H9 (cell line): ENCODE measurements around the gene DAZAP1. TPM values are rescaled to one million over a fixed set of nuclear protein-coding genes. Genes with fewer than 3 reads are reported as not detected.

ENCODE experiments used
- DNase-seq: peaks from one replicate; pipeline ENCODE4 v3.0.0-alpha.2; 2017
- H2AFZ ChIP-seq: one replicate; pipeline ENCODE4 v1.6.1; 2013; ENCODE audit warnings: mild to moderate bottlenecking, low read length, control low read depth, moderate library complexity
- H2AK5ac ChIP-seq: 2 replicates; pipeline ENCODE4 v1.6.1; 2013; ENCODE audit warnings: low read length, control low read depth, mixed read lengths; ENCODE audit not compliant: insufficient read length
- H2BK120ac ChIP-seq: one replicate; pipeline ENCODE4 v1.6.1; 2013; ENCODE audit warnings: low read depth, mild to moderate bottlenecking, low read length, control low read depth, inconsistent platforms; ENCODE audit not compliant: poor library complexity, severe bottlenecking
- H2BK12ac ChIP-seq: 2 replicates; pipeline ENCODE4 v1.6.1; 2013; ENCODE audit warnings: low read length, control low read depth, mixed read lengths, low read depth; ENCODE audit not compliant: insufficient read length
- H2BK15ac ChIP-seq: 2 replicates; pipeline ENCODE4 v1.6.1; 2013; ENCODE audit warnings: low read depth, low read length, control low read depth
- H2BK20ac ChIP-seq: one replicate; pipeline ENCODE4 v1.6.1; 2013; ENCODE audit warnings: low read depth, mild to moderate bottlenecking, low read length, control low read depth, inconsistent platforms; ENCODE audit not compliant: poor library complexity, severe bottlenecking
- H2BK5ac ChIP-seq: 2 replicates; pipeline ENCODE4 v1.6.1; 2013; ENCODE audit warnings: low read length, control low read depth, mixed read lengths; ENCODE audit not compliant: insufficient read length
- H3K14ac ChIP-seq: 2 replicates; pipeline ENCODE4 v1.6.1; 2013; ENCODE audit warnings: low read length, control low read depth; ENCODE audit not compliant: insufficient read depth
- H3K18ac ChIP-seq: 2 replicates; pipeline ENCODE4 v1.6.1; 2013; ENCODE audit warnings: low read depth, mild to moderate bottlenecking, mixed read lengths, low read length, control low read depth; ENCODE audit not compliant: insufficient read length
- H3K23ac ChIP-seq: 2 replicates; pipeline ENCODE4 v1.6.1; 2013; ENCODE audit warnings: low read length, control low read depth, mixed read lengths, low read depth; ENCODE audit not compliant: insufficient read length
- H3K23me2 ChIP-seq: 2 replicates; pipeline ENCODE4 v1.6.1; 2013; ENCODE audit warnings: low read depth, mild to moderate bottlenecking, mixed read lengths, low read length, control low read depth; ENCODE audit not compliant: insufficient read length, poor library complexity, severe bottlenecking
- H3K27ac ChIP-seq: 2 replicates; pipeline ENCODE4 v1.5.1; 2013; ENCODE audit warnings: low read length, control low read depth, mixed read lengths, low read depth; ENCODE audit not compliant: insufficient read length
- H3K27me3 ChIP-seq: 2 replicates; pipeline ENCODE4 v1.6.1; 2013; ENCODE audit warnings: low read length, control low read depth, inconsistent platforms; ENCODE audit not compliant: insufficient read depth
- H3K4ac ChIP-seq: 2 replicates; pipeline ENCODE4 v1.6.1; 2013; ENCODE audit warnings: low read depth, mild to moderate bottlenecking, control low read depth, inconsistent platforms, low read length, moderate library complexity
- H3K4me1 ChIP-seq: 2 replicates; pipeline ENCODE4 v1.6.1; 2013; ENCODE audit warnings: low read length, control low read depth, inconsistent platforms; ENCODE audit not compliant: insufficient read depth
- H3K4me2 ChIP-seq: 2 replicates; pipeline ENCODE4 v1.6.1; 2013; ENCODE audit warnings: low read length, control low read depth, mixed read lengths; ENCODE audit not compliant: insufficient read length, insufficient read depth
- H3K56ac ChIP-seq: 2 replicates; pipeline ENCODE4 v1.6.1; 2013; ENCODE audit warnings: low read depth, mild to moderate bottlenecking, mixed read lengths, low read length, control low read depth; ENCODE audit not compliant: insufficient read length
- H3K79me1 ChIP-seq: 2 replicates; pipeline ENCODE4 v1.6.1; 2013; ENCODE audit warnings: low read depth, mild to moderate bottlenecking, moderate library complexity, low read length, control low read depth, inconsistent platforms; ENCODE audit not compliant: insufficient read depth, poor library complexity, severe bottlenecking
- H3K79me2 ChIP-seq: 2 replicates; pipeline ENCODE4 v1.6.1; 2013; ENCODE audit warnings: low read length, control low read depth, inconsistent platforms; ENCODE audit not compliant: insufficient read depth
- H3K9ac ChIP-seq: 2 replicates; pipeline ENCODE4 v1.6.1; 2013; ENCODE audit warnings: low read length, control low read depth, mixed read lengths; ENCODE audit not compliant: insufficient read length; ENCODE audit errors: extremely low read depth
- H3K9me3 ChIP-seq: one replicate; pipeline ENCODE4 v1.6.1; 2013; ENCODE audit warnings: low read depth, low read length, inconsistent platforms; ENCODE audit not compliant: control insufficient read depth
- H3T11ph ChIP-seq: one replicate; pipeline ENCODE4 v1.6.1; 2013; ENCODE audit warnings: mild to moderate bottlenecking, low read length, control low read depth, inconsistent platforms
- H4K20me1 ChIP-seq: one replicate; pipeline ENCODE4 v1.6.1; 2013; ENCODE audit not compliant: control insufficient read depth, insufficient read length, insufficient read depth
- H4K5ac ChIP-seq: 2 replicates; pipeline ENCODE4 v1.6.1; 2013; ENCODE audit warnings: low read depth, mild to moderate bottlenecking, mixed read lengths, low read length, control low read depth; ENCODE audit not compliant: insufficient read length
- H4K8ac ChIP-seq: replicated peaks from 2 replicates; pipeline ENCODE4 v1.6.1; 2013; ENCODE audit warnings: low read length, control low read depth, mixed read lengths, low read depth; ENCODE audit not compliant: insufficient read length
- H4K91ac ChIP-seq: 2 replicates; pipeline ENCODE4 v1.6.1; 2013; ENCODE audit warnings: low read depth, mild to moderate bottlenecking, moderate library complexity, mixed read lengths, low read length, control low read depth; ENCODE audit not compliant: insufficient read length
- H3K27ac Mint-ChIP-seq, 3 experiments: 2 replicates in 2 of 3; 3 replicates in 1 of 3; pipeline ENCODE4 v1.8.0; 2020 to 2021; ENCODE audit warnings: mixed read lengths in 3 of 3, mild to moderate bottlenecking in 1 of 3, moderate library complexity in 1 of 3
- H3K27me3 Mint-ChIP-seq: 2 replicates; pipeline ENCODE4 v1.8.0; 2021; ENCODE audit warnings: low read depth, mild to moderate bottlenecking, moderate library complexity, mixed read lengths
- H3K36me3 Mint-ChIP-seq, 3 experiments: 2 replicates in 2 of 3; 3 replicates in 1 of 3; pipeline ENCODE4 v1.8.0; 2020 to 2021; ENCODE audit warnings: low read depth in 3 of 3, mixed read lengths in 3 of 3; ENCODE audit not compliant: insufficient read depth in 1 of 3
- H3K4me1 Mint-ChIP-seq, 2 experiments: 2 replicates each; pipeline ENCODE4 v1.8.0; 2020; ENCODE audit warnings: mixed read lengths in 2 of 2
- H3K4me3 Mint-ChIP-seq, 2 experiments: 2 replicates in 1 of 2; 3 replicates in 1 of 2; pipeline ENCODE4 v1.8.0; 2020 to 2021; ENCODE audit warnings: mild to moderate bottlenecking in 2 of 2, mixed read lengths in 2 of 2, moderate library complexity in 1 of 2
- H3K9me3 Mint-ChIP-seq, 2 experiments: 2 replicates in 1 of 2; 3 replicates in 1 of 2; pipeline ENCODE4 v1.8.0; 2020; ENCODE audit warnings: mild to moderate bottlenecking in 2 of 2, mixed read lengths in 2 of 2, moderate library complexity in 1 of 2
- WGBS: extraction: QIAGEN DNeasy Blood & Tissue Kit; methylation state at CpG from one replicate; pipeline ENCODE4 v1.1.7; 2013; ENCODE audit warnings: missing lambda C conversion rate, low lambda C conversion rate, mixed read lengths; ENCODE audit not compliant: insufficient read length; ENCODE audit errors: extremely low coverage; 5-methylcytosine and 5-hydroxymethylcytosine counted together
- total RNA-seq: library from RNA; stranded (reverse); gene quantifications from 2 replicates; pipeline ENCODE4 v1.2.1, GENCODE V29; 2021
- TF ChIP-seq, protein P1 (sequence below): fragments of 200-600 bp; sonication (generic); conservative IDR thresholded peaks from 3 replicates; pipeline ENCODE4 v1.8.0; 2021; ENCODE audit warnings: antibody characterized with exemption, mild to moderate bottlenecking

Gene DAZAP1
- total RNA-seq, 1 experiment from 2014 or later: 265 TPM

- no peak overlapping the region for H3K56ac ChIP-seq
- no peak overlapping the region for H3K4me2 ChIP-seq
- peaks cover 61% of the 10 kb centered on the region for H3K27me3 ChIP-seq
- DNase-seq: no peak
- H3K79me2 ChIP-seq: no peaks in the 10 kb centered on the region
- no peaks in the 10 kb centered on the region for H3K9me3 Mint-ChIP-seq
- TF ChIP-seq, protein P1, sequence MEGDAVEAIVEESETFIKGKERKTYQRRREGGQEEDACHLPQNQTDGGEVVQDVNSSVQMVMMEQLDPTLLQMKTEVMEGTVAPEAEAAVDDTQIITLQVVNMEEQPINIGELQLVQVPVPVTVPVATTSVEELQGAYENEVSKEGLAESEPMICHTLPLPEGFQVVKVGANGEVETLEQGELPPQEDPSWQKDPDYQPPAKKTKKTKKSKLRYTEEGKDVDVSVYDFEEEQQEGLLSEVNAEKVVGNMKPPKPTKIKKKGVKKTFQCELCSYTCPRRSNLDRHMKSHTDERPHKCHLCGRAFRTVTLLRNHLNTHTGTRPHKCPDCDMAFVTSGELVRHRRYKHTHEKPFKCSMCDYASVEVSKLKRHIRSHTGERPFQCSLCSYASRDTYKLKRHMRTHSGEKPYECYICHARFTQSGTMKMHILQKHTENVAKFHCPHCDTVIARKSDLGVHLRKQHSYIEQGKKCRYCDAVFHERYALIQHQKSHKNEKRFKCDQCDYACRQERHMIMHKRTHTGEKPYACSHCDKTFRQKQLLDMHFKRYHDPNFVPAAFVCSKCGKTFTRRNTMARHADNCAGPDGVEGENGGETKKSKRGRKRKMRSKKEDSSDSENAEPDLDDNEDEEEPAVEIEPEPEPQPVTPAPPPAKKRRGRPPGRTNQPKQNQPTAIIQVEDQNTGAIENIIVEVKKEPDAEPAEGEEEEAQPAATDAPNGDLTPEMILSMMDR: no peak
- H3K4ac ChIP-seq: no peak overlapping the region
- H2BK20ac ChIP-seq: no peak overlapping the region
- no peak overlapping the region for H3K9ac ChIP-seq
- no peak overlapping the region for H2AK5ac ChIP-seq
- H3K4me1 Mint-ChIP-seq: peaks cover 2 to 9% of the 10 kb centered on the region in 2 experiments; a peak in 3 of 4 replicates
- H2BK5ac ChIP-seq: no peak overlapping the region
- H3K36me3 Mint-ChIP-seq: no peaks in the 10 kb centered on the region
- WGBS: no CpG with 5 or more reads among the region's 92 CpGs
- no peaks in the 10 kb centered on the region for H3K79me1 ChIP-seq
- peaks cover 83% of the 10 kb centered on the region for H3K27me3 Mint-ChIP-seq
- H3K27ac Mint-ChIP-seq: no peak overlapping the region
- no peak overlapping the region for H3K23ac ChIP-seq
- no peaks in the 10 kb centered on the region for H3K4me1 ChIP-seq
- no peaks in the 10 kb centered on the region for H3K9me3 ChIP-seq
- H3K27ac ChIP-seq: no peak overlapping the region
- no peak overlapping the region for H2AFZ ChIP-seq
- no peak overlapping the region for H3K14ac ChIP-seq
- H2BK15ac ChIP-seq: no peak overlapping the region
- no peak overlapping the region for H3K4me3 Mint-ChIP-seq
- H4K8ac ChIP-seq: no peak overlapping the region
- no peak overlapping the region for H3K18ac ChIP-seq
- peaks cover 9% of the 10 kb centered on the region for H3K23me2 ChIP-seq
- no peak overlapping the region for H2BK12ac ChIP-seq
- H2BK120ac ChIP-seq: no peak overlapping the region
- H3T11ph ChIP-seq: no peak overlapping the region
- H4K20me1 ChIP-seq: peaks cover 3% of the 10 kb centered on the region
- H4K91ac ChIP-seq: no peak overlapping the region
- no peak overlapping the region for H4K5ac ChIP-seq
Observed at GRCh38 chr19:1467490-1468273, 60.3 kb downstream of the DAZAP1 start.
